GM12872 (cell line): ENCODE measurements around the gene CAPZA2.

Experiments
- TF ChIP-seq, protein P1 (sequence below): IDR thresholded peaks from 3 replicates; pipeline ENCODE4 v1.5.1; 2011; ENCODE audit warnings: low read depth, mild to moderate bottlenecking, low read length, moderate library complexity; ENCODE audit not compliant: insufficient read depth

Gene CAPZA2

DNA sequence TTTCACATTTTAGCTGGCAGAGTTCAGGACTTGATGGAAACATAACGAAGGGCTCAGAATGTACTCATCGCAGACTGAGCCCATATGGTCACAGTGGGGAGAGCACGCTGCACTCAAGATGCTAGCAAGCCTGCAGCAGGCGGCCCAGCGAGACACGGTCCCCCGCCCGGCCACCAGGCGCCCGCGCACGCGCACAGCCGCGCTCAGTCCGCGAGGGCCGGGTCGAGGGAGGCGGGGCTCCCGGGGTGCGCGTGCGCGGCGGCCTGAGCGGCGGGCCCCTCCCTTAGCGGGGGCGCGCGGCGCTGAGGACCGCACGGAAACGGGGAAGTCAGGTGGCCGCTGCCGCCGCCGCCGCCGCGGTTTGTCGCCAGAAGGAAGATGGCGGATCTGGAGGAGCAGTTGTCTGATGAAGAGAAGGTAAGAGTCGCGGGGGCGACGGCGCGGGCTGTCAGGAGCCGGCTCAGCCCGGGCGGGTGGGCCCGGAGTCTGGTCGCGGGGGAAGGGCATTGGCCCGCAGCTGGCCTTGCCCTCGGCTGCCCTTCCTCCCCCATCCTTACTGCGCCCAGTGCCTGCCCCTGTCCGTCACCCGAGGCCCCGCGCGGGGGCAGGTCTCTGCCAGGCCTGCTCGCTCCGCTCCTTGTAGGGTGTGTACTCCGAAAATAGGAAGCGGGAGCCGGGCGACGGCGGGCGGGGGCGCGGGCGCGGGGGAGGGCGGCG, at the start of gene CAPZA2:
Gene CAPZA2 (plus strand): TSS at position 354 of the 717 bp plus-strand sequence. CDS start 25 bp downstream, at position 379.
- TF ChIP-seq, protein P1, sequence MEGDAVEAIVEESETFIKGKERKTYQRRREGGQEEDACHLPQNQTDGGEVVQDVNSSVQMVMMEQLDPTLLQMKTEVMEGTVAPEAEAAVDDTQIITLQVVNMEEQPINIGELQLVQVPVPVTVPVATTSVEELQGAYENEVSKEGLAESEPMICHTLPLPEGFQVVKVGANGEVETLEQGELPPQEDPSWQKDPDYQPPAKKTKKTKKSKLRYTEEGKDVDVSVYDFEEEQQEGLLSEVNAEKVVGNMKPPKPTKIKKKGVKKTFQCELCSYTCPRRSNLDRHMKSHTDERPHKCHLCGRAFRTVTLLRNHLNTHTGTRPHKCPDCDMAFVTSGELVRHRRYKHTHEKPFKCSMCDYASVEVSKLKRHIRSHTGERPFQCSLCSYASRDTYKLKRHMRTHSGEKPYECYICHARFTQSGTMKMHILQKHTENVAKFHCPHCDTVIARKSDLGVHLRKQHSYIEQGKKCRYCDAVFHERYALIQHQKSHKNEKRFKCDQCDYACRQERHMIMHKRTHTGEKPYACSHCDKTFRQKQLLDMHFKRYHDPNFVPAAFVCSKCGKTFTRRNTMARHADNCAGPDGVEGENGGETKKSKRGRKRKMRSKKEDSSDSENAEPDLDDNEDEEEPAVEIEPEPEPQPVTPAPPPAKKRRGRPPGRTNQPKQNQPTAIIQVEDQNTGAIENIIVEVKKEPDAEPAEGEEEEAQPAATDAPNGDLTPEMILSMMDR: peak; percentile 40; the same call in 2 of the 3 replicates

DNA sequence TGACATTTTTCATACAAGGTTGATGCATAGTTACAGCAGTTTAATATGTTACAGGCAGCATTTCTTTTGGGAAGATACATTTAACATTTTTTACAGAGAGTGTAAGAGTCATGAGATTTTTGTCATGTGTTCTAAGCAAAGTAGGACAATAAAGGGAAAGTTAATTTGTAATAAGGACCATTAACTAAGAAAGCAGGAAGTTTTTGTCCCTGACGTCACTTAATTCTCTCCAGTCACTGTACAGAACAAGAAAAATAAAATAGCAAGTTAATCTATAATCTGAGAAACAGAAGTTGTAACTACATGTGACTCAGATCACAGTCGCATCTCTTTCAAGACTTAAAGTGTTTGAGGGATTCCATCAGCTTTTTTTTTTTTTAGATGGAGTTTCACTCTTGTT, 49.5 kb upstream of the CAPZA2 start:
- TF ChIP-seq, protein P1: no peak

DNA sequence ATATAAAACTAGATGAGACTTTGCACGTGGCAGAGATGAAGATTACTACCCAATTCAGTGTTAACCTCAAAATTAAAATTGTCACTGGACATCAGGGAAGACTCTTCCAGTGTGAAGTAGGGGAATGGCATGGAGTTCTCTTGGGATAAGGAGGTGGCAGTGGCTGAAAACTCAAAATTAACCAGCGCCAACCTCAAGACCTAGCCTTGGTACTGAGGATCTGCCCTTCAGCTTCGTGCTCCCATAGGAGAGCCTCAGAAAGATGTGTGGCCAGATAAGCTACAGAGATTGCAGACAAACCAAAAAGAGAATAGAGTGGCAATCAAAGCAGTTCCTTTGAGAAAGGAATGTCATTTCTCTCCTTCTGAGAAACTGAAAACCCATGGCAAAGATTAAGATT, 47.3 kb upstream of the CAPZA2 start:
- TF ChIP-seq, protein P1: no peak

DNA sequence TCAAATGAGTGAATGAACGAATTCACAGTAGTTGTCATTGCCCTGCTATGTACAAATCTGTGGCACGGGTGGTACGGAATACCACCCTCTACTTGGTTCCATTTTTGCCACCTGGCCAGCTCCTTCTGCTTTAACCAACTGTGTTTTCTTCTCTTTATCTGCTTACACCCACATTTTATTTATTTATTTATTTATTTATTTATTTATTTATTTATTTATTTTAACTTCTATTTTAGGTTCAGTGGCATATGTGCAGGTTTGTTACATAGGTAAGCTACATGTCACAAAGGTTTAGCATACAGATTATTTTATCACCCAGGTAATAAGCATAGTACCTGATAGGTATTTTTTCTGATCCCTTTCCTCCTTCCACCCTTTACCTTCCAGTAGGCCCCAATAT, 42.2 kb upstream of the CAPZA2 start:
- TF ChIP-seq, protein P1: no peak

DNA sequence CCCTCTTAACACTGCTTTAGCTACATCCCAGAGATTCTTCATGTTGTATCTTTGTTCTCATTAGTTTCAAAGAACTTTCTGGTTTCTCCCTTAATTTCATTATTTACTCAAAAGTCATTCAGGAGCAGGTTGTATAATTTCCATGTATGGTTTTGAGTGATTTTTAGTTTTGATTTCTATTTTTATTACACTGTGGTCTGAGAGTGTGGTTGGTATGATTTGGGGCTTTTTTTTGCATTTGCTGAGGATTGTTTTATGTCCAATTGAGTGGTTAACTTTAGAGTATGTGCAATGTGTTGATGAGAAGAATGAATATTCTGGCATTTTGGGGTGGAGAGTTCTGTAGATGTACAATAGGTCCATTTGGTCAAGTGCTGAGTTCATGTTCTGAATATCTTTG, 37.9 kb upstream of the CAPZA2 start:
- TF ChIP-seq, protein P1: no peak

DNA sequence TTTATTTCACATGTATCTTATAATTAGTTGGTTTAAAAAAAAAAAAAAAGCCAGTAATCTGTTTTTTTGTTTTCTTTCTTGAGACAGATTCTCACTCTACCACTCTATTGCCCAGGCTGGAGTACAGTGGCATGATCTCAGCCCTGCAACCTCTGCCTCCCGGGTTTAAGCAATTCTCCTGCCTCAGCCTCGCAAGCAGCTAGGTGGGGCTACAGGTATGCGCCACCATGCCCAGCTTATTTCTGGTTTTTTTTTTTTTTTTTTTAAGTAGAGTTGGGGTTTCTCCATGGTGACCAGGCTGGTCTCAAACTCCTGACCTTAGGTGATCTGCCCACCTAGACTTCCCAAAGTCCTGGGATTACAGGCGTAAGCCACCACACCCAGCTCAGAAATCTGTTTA, 34.1 kb upstream of the CAPZA2 start:
- TF ChIP-seq, protein P1: no peak

DNA sequence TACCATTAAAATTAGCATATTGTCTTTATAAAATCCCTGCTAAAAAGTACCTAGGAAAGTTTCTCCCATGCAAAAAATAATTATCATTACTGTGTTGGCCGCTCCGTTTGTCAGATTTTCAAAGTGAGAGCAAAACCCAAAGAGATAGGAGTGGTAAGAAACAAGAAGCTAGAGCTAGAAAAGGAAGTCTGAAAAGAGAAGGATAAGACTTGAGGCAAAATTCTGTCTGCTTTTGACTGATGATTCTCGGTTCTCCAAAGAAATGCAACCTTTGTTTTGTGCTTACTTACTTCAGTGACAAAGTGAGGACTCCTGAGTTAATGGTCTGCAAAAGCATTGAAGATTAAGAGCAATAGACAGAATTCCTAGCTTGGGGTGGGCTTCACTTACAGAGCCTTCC, 33.3 kb upstream of the CAPZA2 start:
- TF ChIP-seq, protein P1: no peak

DNA sequence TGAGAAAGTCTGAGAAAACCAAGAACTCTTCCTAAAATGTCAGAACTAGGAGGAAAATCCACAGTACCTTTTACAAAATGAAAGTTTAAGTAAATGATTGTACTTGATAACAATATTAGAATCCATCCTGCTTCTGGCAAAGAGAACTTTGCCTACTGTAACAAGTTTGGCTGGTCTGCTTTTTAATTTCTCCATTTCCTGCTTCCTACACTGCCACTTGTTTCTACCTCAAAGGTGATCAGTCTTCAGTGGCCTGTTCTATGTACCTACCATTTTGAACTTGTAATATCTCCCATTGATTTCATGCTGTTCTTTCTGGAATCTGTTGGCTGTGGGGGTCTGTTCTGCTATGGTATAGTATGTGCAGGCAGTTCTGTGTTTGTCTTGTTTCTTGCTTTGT, 32.9 kb upstream of the CAPZA2 start:
- TF ChIP-seq, protein P1: no peak
